Kidney capillary endothelial cell (primary cell): ENCODE measurements around the gene ACSM4.

Experiments
- DNase-seq: peaks from one replicate; pipeline ENCODE4 v3.0.0-alpha.2; 2018; ENCODE audit warnings: low spot score

The ACSM4 gene

GRCh38 chr12:7339675-7340074 is 35.8 kb downstream of the ACSM4 start:
- no peak for DNase-seq

GRCh38 chr12:7344833-7345606 is 41.1 kb downstream of the ACSM4 start:
- DNase-seq = no peak

- DNase-seq = no peak
Measured at GRCh38 chr12:7346551-7347225, 42.8 kb downstream of the ACSM4 start.

- DNase-seq = no peak
Measured at GRCh38 chr12:7349418-7349817, 45.5 kb downstream of the ACSM4 start.

GRCh38 chr12:7351177-7351576 is 47.3 kb downstream of the ACSM4 start:
- DNase-seq = no peak

- no peak for DNase-seq
Measured at GRCh38 chr12:7352661-7353060, 48.8 kb downstream of the ACSM4 start.

GRCh38 chr12:7354529-7354928 is 50.7 kb downstream of the ACSM4 start:
- DNase-seq = no peak

- no peak for DNase-seq
Measured at GRCh38 chr12:7361265-7361664, 57.4 kb downstream of the ACSM4 start.

- no peak for DNase-seq
Measured at GRCh38 chr12:7362734-7363133, 58.9 kb downstream of the ACSM4 start.

GRCh38 chr12:7369274-7369729 is 65.4 kb downstream of the ACSM4 start:
- DNase-seq = peak; percentile 62

- DNase-seq = no peak
Measured at GRCh38 chr12:7373226-7373625, 69.4 kb downstream of the ACSM4 start.

GRCh38 chr12:7374423-7375144 is 70.7 kb downstream of the ACSM4 start:
- DNase-seq = peak; percentile 55

- no peak for DNase-seq
Measured at GRCh38 chr12:7375145-7375543, 71.3 kb downstream of the ACSM4 start.

- no peak for DNase-seq
Measured at GRCh38 chr12:7376196-7376595, 72.3 kb downstream of the ACSM4 start.
